ENCODE results near the gene ZNF710.
"Not testable (repeated sequence)": the region's sequence is repeated elsewhere in the genome, so short reads cannot be mapped to it uniquely, and the experiment has no call there.

ZNF710 gene

DNA sequence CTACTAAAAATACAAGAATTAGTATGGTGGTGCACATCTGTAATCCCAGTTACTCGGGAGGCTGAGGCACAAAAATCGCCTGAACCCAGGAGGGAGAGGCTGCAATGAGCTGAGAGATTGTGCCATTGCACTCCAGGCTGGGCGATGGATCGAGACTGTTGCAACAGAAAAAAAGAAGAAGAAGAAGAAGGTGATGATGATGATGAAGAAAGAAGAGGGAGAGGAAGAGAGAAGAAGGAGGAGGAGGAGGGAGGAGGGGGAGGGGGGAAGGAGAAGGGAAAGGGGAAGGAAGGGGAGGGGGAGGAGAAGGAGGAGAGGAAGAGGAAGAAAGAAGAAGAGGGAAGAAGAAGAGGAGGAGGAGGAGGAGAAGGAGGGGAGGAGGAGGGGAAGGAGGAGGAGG is 33.2 kb upstream of the ZNF710 start:
- H3K4me3 ChIP-seq (ENCODE audit: low read length) = no peak overlapping the region
- no peak for DNase-seq (ENCODE audit: low read depth)
- no peak for TF ChIP-seq CTCF (conservative IDR thresholded peaks at IDR 0.05; ENCODE audit: low read length)

GRCh38 chr15:89971592-89971997 is 29.5 kb upstream of the ZNF710 start:
- TF ChIP-seq CTCF (conservative IDR thresholded peaks at IDR 0.05; ENCODE audit: low read length) = peak; percentile 69
- no peak overlapping the region for H3K4me3 ChIP-seq (ENCODE audit: low read length)
- DNase-seq (ENCODE audit: low read depth) = peak; percentile 51

GRCh38 chr15:89972085-89972484 is 29.0 kb upstream of the ZNF710 start:
- no peak overlapping the region for H3K4me3 ChIP-seq (ENCODE audit: low read length)
- DNase-seq (ENCODE audit: low read depth) = peak; percentile 3
- TF ChIP-seq CTCF (conservative IDR thresholded peaks at IDR 0.05; ENCODE audit: low read length) = no peak

- no peak for DNase-seq (ENCODE audit: low read depth)
- TF ChIP-seq CTCF (conservative IDR thresholded peaks at IDR 0.05; ENCODE audit: low read length) = no peak
- no peak overlapping the region for H3K4me3 ChIP-seq (ENCODE audit: low read length)
These were observed 25.5 kb upstream of the ZNF710 start for GRCh38 chr15:89975482-89976245.

- no peak overlapping the region for H3K4me3 ChIP-seq (ENCODE audit: low read length)
- DNase-seq (ENCODE audit: low read depth) = no peak
- TF ChIP-seq CTCF (conservative IDR thresholded peaks at IDR 0.05; ENCODE audit: low read length) = no peak
These were observed 24.9 kb upstream of the ZNF710 start for GRCh38 chr15:89976246-89976600.

DNA sequence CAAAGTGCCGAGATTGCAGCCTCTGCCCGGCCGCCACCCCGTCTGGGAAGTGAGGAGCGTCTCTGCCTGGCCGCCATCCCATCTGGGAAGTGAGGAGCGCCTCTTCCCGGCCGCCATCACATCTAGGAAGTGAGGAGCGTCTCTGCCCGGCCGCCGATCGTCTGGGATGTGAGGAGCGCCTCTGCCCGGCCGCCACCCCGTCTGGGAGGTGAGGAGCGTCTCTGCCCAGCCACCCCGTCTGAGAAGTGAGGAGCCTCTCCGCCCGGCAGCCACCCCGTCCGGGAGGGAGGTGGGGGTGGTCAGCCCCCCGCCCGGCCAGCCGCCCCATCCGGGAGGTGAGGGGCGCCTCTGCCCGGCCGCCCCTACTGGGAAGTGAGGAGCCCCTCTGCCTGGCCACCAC is 23.3 kb upstream of the ZNF710 start:
- not testable (repeated sequence) for DNase-seq (ENCODE audit: low read depth); H3K4me3 ChIP-seq (ENCODE audit: low read length)

- no peak for TF ChIP-seq CTCF (conservative IDR thresholded peaks at IDR 0.05; ENCODE audit: low read length)
- no peak for DNase-seq (ENCODE audit: low read depth)
- no peak overlapping the region for H3K4me3 ChIP-seq (ENCODE audit: low read length)
These were observed 22.2 kb upstream of the ZNF710 start for GRCh38 chr15:89978914-89979313.
